ENCODE measurements around the gene POU6F2. TPM values are rescaled to one million over a fixed set of nuclear protein-coding genes. Genes with fewer than 3 reads are reported as not detected.
A peak's percentile ranks its signal among the peaks of the same experiment; 100 is the strongest.
"Not testable (repeated sequence)": the region's sequence is repeated elsewhere in the genome, so short reads cannot be mapped to it uniquely, and the experiment has no call there.

The POU6F2 gene
- total and polyA plus RNA-seq, 9 of the 15 experiments (the other 6 are each of a cell fraction or from before 2014, with no cell fraction given): 0.29 to 1.5 (median 0.96) TPM

- TF ChIP-seq CTCF (IDR thresholded peaks at IDR 0.05 in 2 of 3, conservative IDR thresholded peaks at IDR 0.05 in 1 of 3; ENCODE audit: insufficient read depth in 2 of 3, low read depth in 1 of 3, low read length in 3 of 3): no peak
- TF ChIP-seq PHF20 (IDR thresholded peaks at IDR 0.05; ENCODE audit: partially characterized antibody): no peak
- no peak for TF ChIP-seq POLR2AphosphoS2 (IDR thresholded peaks at IDR 0.05; ENCODE audit: low read length)
Measured at GRCh38 chr7:39005461-39005860, 27.8 kb downstream of the POU6F2 start (continued).

- BruUV-seq (replicated peaks): TSS peak; percentile 82
- 1% methylated on average over 22 of the region's 34 CpGs for WGBS (ENCODE audit: insufficient coverage, low coverage, missing lambda C conversion rate)
- POLR2A ChIA-PET: interaction anchor here (1.0 kb wide), 1 partner anchor 18 kb away, joined by 4 read pairs; no protein-coding TSS in a partner anchor
- peak; percentile 67 for TF ChIP-seq SUPT5H (IDR thresholded peaks at IDR 0.05)
- peak; percentile 22; the same call in 1 of the 2 replicates for TF ChIP-seq RB1 (IDR thresholded peaks at IDR 0.05; ENCODE audit: low read depth)
- peak; percentile 45; the same call in 1 of the 2 replicates for TF ChIP-seq ARID1B (IDR thresholded peaks at IDR 0.05)
- TF ChIP-seq POLR2G (IDR thresholded peaks at IDR 0.05; ENCODE audit: low read depth, low read length): 0 out of 2 replicates have a peak, but pooled peaks have one; percentile 21
Measured at GRCh38 chr7:39013049-39013939, 35.6 kb downstream of the POU6F2 start.

More at GRCh38 chr7:39013049-39013939, 35.6 kb downstream of the POU6F2 start:
- Histone ChIP-seq H3K4me2 (ENCODE audit: insufficient read depth, low read length) (peak overlapping the region; percentile 74), H3K9ac (ENCODE audit: insufficient read depth in 1 of 2, low read depth in 2 of 2, low read length in 2 of 2) (peak overlapping the region; percentile 78 to 89), H3K4me3 (peak overlapping the region; percentile 41), H2AFZ (ENCODE audit: low read depth, low read length) (peak overlapping the region; percentile 95), H3K27ac (ENCODE audit: extremely low read depth, low read depth, low read length) (peak overlapping the region; percentile 84)
- FAIRE-seq (peak; percentile 49), ATAC-seq (peak; percentile 84), DNase-seq (ENCODE audit: extremely low read depth in 1 of 4, low spot score in 3 of 4) (peak in 2 of 4 experiments; percentile 19 to 48)
- intact Hi-C loops (cut with micrococcal nuclease); H3K4me1 ChIP-seq (replicated peaks in 1 of 2; ENCODE audit: control insufficient read depth in 2 of 2, insufficient read depth in 2 of 2, low read length in 2 of 2); CTCF ChIA-PET (ENCODE audit: low intra/inter-chr PET ratio); H3K36me3 ChIP-seq (ENCODE audit: control insufficient read depth, insufficient read depth, low read length); H3K27me3 ChIP-seq (ENCODE audit: control insufficient read depth in 2 of 2, insufficient read depth in 2 of 2, low read length in 2 of 2); H3K9me3 ChIP-seq (replicated peaks; ENCODE audit: control insufficient read depth, insufficient read depth, low read depth, low read length); H3K79me2 ChIP-seq (ENCODE audit: control insufficient read depth, insufficient read depth, low read length); H3K9me1 ChIP-seq (ENCODE audit: control insufficient read depth, insufficient read depth, low read length); H4K20me1 ChIP-seq (replicated peaks; ENCODE audit: control insufficient read depth, insufficient read depth, low read length): not testable (repeated sequence)
- in situ Hi-C loops (cut with MboI): loop anchor here (25.0 kb wide), 1 partner anchor 1626 kb away; no protein-coding TSS in a partner anchor
